Panc1 (cell line): ENCODE data around the gene THSD7B.

Source experiments
- CTCF ChIP-seq: fragments of 450-650 bp; IDR thresholded peaks from 2 replicates; pipeline ENCODE4 v1.5.1; 2017; ENCODE audit warnings: mild to moderate bottlenecking
- POLR2AphosphoS5 ChIP-seq: IDR thresholded peaks from 2 replicates; pipeline ENCODE4 v1.6.1; 2012; ENCODE audit warnings: mild to moderate bottlenecking, low read depth, low read length, moderate library complexity
- REST ChIP-seq, 2 experiments: IDR thresholded peaks; 2 replicates each; pipeline ENCODE4 v1.6.1; 2011 to 2012; ENCODE audit warnings: low read depth in 2 of 2, control low read depth in 1 of 2, low read length in 1 of 2, mild to moderate bottlenecking in 1 of 2, moderate library complexity in 1 of 2; ENCODE audit not compliant: insufficient read depth in 1 of 2
- SIN3A ChIP-seq: IDR thresholded peaks from 2 replicates; pipeline ENCODE4 v1.6.1; 2012; ENCODE audit warnings: low read depth, mild to moderate bottlenecking, low read length, moderate library complexity, borderline replicate concordance; ENCODE audit not compliant: insufficient read depth
- TCF7L2 ChIP-seq: IDR thresholded peaks from 2 replicates; pipeline ENCODE4 v1.6.1; 2011; ENCODE audit warnings: mild to moderate bottlenecking, low read depth, low read length, inconsistent platforms

GRCh38 chr2:137724912-137725311, 959.6 kb downstream of the THSD7B start:
- TF ChIP-seq CTCF (no peak), TCF7L2 (no peak), SIN3A (no peak), POLR2AphosphoS5 (no peak), REST (IDR thresholded peaks at IDR 0.05; ENCODE audit: insufficient read depth in 1 of 2, low read depth in 2 of 2, low read length in 1 of 2) (no peak)
